Osteoblast (primary cell): Measurements from ENCODE around the gene SGTA. TPM values are rescaled to one million over a fixed set of nuclear protein-coding genes. Genes with fewer than 3 reads are reported as not detected.

Experiments used
- DNase-seq: peaks from one replicate; pipeline ENCODE4 v3.0.0; 2011; ENCODE audit warnings: low spot score, mixed read lengths; ENCODE audit not compliant: insufficient read length; ENCODE audit errors: missing footprints
- H2AFZ ChIP-seq: 2 replicates; pipeline ENCODE4 v1.6.0; 2011; ENCODE audit warnings: mild to moderate bottlenecking, low read length
- H3K27ac ChIP-seq: 2 replicates; pipeline ENCODE4 v1.5.1; 2011; ENCODE audit warnings: mild to moderate bottlenecking, low read depth, low read length, moderate library complexity
- H3K27me3 ChIP-seq: 2 replicates; pipeline ENCODE4 v1.6.0; 2012; ENCODE audit warnings: mild to moderate bottlenecking, control low read depth, inconsistent platforms, low read length, moderate library complexity; ENCODE audit not compliant: insufficient read depth
- H3K36me3 ChIP-seq: 2 replicates; pipeline ENCODE4 v1.5.1; 2011; ENCODE audit warnings: mild to moderate bottlenecking, low read length, control low read depth, moderate library complexity; ENCODE audit not compliant: insufficient read depth
- H3K4me1 ChIP-seq: 2 replicates; pipeline ENCODE4 v1.5.1; 2011; ENCODE audit warnings: mild to moderate bottlenecking, low read length, control low read depth, moderate library complexity; ENCODE audit not compliant: insufficient read depth
- H3K4me2 ChIP-seq: 2 replicates; pipeline ENCODE4 v1.6.0; 2011; ENCODE audit warnings: mild to moderate bottlenecking, low read length; ENCODE audit not compliant: insufficient read depth
- H3K4me3 ChIP-seq: fragments of 200-600 bp; sonication (generic); 3 replicates; pipeline ENCODE4 v1.5.1; 2012; ENCODE audit warnings: mild to moderate bottlenecking, low read length, inconsistent platforms; ENCODE audit not compliant: insufficient read depth
- H3K79me2 ChIP-seq: 2 replicates; pipeline ENCODE4 v1.6.0; 2012; ENCODE audit warnings: mild to moderate bottlenecking, low read length, control low read depth, inconsistent platforms; ENCODE audit not compliant: insufficient read depth
- H3K9me3 ChIP-seq: 2 replicates; pipeline ENCODE4 v1.5.1; 2011; ENCODE audit warnings: low read depth, low read length, control low read depth
- H4K20me1 ChIP-seq: 2 replicates; pipeline ENCODE4 v1.6.0; 2012; ENCODE audit warnings: mild to moderate bottlenecking, low read length, control low read depth; ENCODE audit not compliant: insufficient read depth
- CTCF ChIP-seq: IDR thresholded peaks from 2 replicates; pipeline ENCODE4 v1.5.1; 2011; ENCODE audit warnings: mild to moderate bottlenecking, low read depth, low read length, moderate library complexity; ENCODE audit errors: extremely low read depth
- total RNA-seq: library from RNA; depleted of rRNA; stranded (reverse); fragments of >200 nt; gene quantifications from 2 replicates; pipeline ENCODE4 v1.2.3, GENCODE V29; 2012

SGTA gene
- total RNA-seq, 1 donor: 38.7 TPM

- TF ChIP-seq CTCF: no peak
- Histone ChIP-seq H4K20me1 (no peaks in the 10 kb centered on the region), H3K4me3 (no peak overlapping the region), H3K79me2 (peaks cover 45% of the 10 kb centered on the region), H3K4me1 (peaks cover 18% of the 10 kb centered on the region), H3K9me3 (no peaks in the 10 kb centered on the region), H3K36me3 (peaks cover 8% of the 10 kb centered on the region), H3K4me2 (no peak overlapping the region), H3K27ac (no peak overlapping the region), H3K27me3 (no peaks in the 10 kb centered on the region), H2AFZ (no peak overlapping the region)
- DNase-seq: no peak
Measured at GRCh38 chr19:2788237-2788636, 5.2 kb upstream of the SGTA start.

- H4K20me1 ChIP-seq: peaks cover 4% of the 10 kb centered on the region
- no peak for TF ChIP-seq CTCF
- peaks cover 55% of the 10 kb centered on the region for H3K79me2 ChIP-seq
- H3K4me1 ChIP-seq: peaks cover 22% of the 10 kb centered on the region
- H3K36me3 ChIP-seq: peaks cover 6% of the 10 kb centered on the region
- no peak overlapping the region for H3K27ac ChIP-seq
- H3K4me2 ChIP-seq: no peak overlapping the region
- no peaks in the 10 kb centered on the region for H3K27me3 ChIP-seq
- no peaks in the 10 kb centered on the region for H3K9me3 ChIP-seq
- no peak for DNase-seq
- no peak overlapping the region for H2AFZ ChIP-seq
- H3K4me3 ChIP-seq: no peak overlapping the region
Measured at GRCh38 chr19:2787115-2787514, 4.0 kb upstream of the SGTA start.

- Histone ChIP-seq H3K4me2 (peak within 1 kb of the TSS; percentile 98), H3K4me3 (peak within 1 kb of the TSS; percentile 93), H2AFZ (peak within 1 kb of the TSS; percentile 98), H3K4me1 (peaks cover 26% of the 10 kb centered on the region), H3K36me3 (peaks cover 6% of the 10 kb centered on the region), H3K27me3 (no peaks in the 10 kb centered on the region), H3K79me2 (peaks cover 72% of the 10 kb centered on the region), H3K9me3 (no peaks in the 10 kb centered on the region), H4K20me1 (peaks cover 20% of the 10 kb centered on the region), H3K27ac (peak within 1 kb of the TSS; percentile 78)
- TF ChIP-seq CTCF: no peak
- peak; percentile 100 for DNase-seq
Measured at GRCh38 chr19:2785244-2785997, 2.3 kb upstream of the SGTA start, which contains the start of gene THOP1. THOP1 (plus strand) TSS chr19:2785503; CDS start chr19:2785663, 160 bp downstream.

GRCh38 chr19:2783781-2784145 lies 690 bp upstream of the SGTA start:
- H3K4me3 ChIP-seq: peak overlapping the region; percentile 100
- peaks cover 28% of the 10 kb centered on the region for H4K20me1 ChIP-seq
- H2AFZ ChIP-seq: peak overlapping the region; percentile 58
- H3K9me3 ChIP-seq: no peaks in the 10 kb centered on the region
- H3K79me2 ChIP-seq: peaks cover 76% of the 10 kb centered on the region
- peak overlapping the region; percentile 68 for H3K27ac ChIP-seq
- H3K36me3 ChIP-seq: peaks cover 6% of the 10 kb centered on the region
- DNase-seq: no peak
- no peak for TF ChIP-seq CTCF
- no peaks in the 10 kb centered on the region for H3K27me3 ChIP-seq
- H3K4me2 ChIP-seq: peak overlapping the region; percentile 74
- peaks cover 32% of the 10 kb centered on the region for H3K4me1 ChIP-seq
